CD4-positive, alpha-beta memory T cell (primary cell): ENCODE measurements around the gene DNMT3A. TPM values are rescaled to one million over a fixed set of nuclear protein-coding genes. Genes with fewer than 3 reads are reported as not detected.
"Not testable (repeated sequence)": the region's sequence is repeated elsewhere in the genome, so short reads cannot be mapped to it uniquely, and the experiment has no call there.

Experiments used
- CTCF ChIA-PET: fragments of 350-600 bp; sonication (Branson Sonifier 250); formaldehyde crosslinking; loops from one replicate; lab custom pipeline; 2021; ENCODE audit warnings: inconsistent platforms; ENCODE audit not compliant: partially characterized antibody; lab: Charles Lee
- POLR2A ChIA-PET: fragments of 350-600 bp; sonication (Branson Sonifier 250); formaldehyde crosslinking; loops from one replicate; lab custom pipeline; 2021; ENCODE audit not compliant: partially characterized antibody; lab: Charles Lee
- DNase-seq, 5 donors: peaks; one replicate each; pipeline versions ENCODE4 v3.0.0 to v3.0.0-alpha.2; 2020 to 2022; ENCODE audit warnings: mixed read lengths in 1 of 5
- H3K27ac ChIP-seq: one replicate; pipeline ENCODE4 v1.7.0; 2013; ENCODE audit warnings: low read depth, low read length
- H3K27me3 ChIP-seq: 2 replicates; pipeline ENCODE4 v1.7.0; 2013; ENCODE audit warnings: mild to moderate bottlenecking, low read length, moderate library complexity; ENCODE audit not compliant: insufficient read depth
- H3K36me3 ChIP-seq: 2 replicates; pipeline ENCODE4 v1.7.0; 2013; ENCODE audit warnings: mild to moderate bottlenecking, low read length, moderate library complexity; ENCODE audit not compliant: insufficient read depth
- H3K4me1 ChIP-seq: 2 replicates; pipeline ENCODE4 v1.7.0; 2013; ENCODE audit warnings: mild to moderate bottlenecking, low read length, moderate library complexity; ENCODE audit not compliant: insufficient read depth
- H3K4me3 ChIP-seq, 2 donors: one replicate each; pipeline ENCODE4 v1.7.0; 2013; ENCODE audit warnings: low read length in 2 of 2, mild to moderate bottlenecking in 1 of 2
- H3K9me3 ChIP-seq, 2 donors: one replicate each; pipeline ENCODE4 v1.7.0; 2013; ENCODE audit warnings: low read length in 2 of 2, control low read depth in 1 of 2; ENCODE audit not compliant: control insufficient read depth in 1 of 2
- H3K27ac Mint-ChIP-seq, 7 donors: one replicate each; pipeline ENCODE4 v1.8.0; 2020 to 2021; ENCODE audit warnings: mixed read lengths in 7 of 7, mild to moderate bottlenecking in 6 of 7, inconsistent platforms in 3 of 7, moderate library complexity in 3 of 7
- H3K27me3 Mint-ChIP-seq, 2 donors: one replicate each; pipeline ENCODE4 v1.8.0; 2020 to 2021; ENCODE audit warnings: mixed read lengths in 2 of 2
- H3K36me3 Mint-ChIP-seq, 2 donors: one replicate each; pipeline ENCODE4 v1.8.0; 2020 to 2021; ENCODE audit warnings: mixed read lengths in 2 of 2, inconsistent platforms in 1 of 2, mild to moderate bottlenecking in 1 of 2
- H3K4me1 Mint-ChIP-seq, 4 donors: one replicate each; pipeline ENCODE4 v1.8.0; 2020 to 2021; ENCODE audit warnings: mixed read lengths in 4 of 4, mild to moderate bottlenecking in 1 of 4
- H3K4me3 Mint-ChIP-seq, 8 donors: one replicate each; pipeline ENCODE4 v1.8.0; 2020 to 2021; ENCODE audit warnings: mixed read lengths in 8 of 8, mild to moderate bottlenecking in 7 of 8, moderate library complexity in 6 of 8, inconsistent platforms in 3 of 8
- H3K9me3 Mint-ChIP-seq, 8 donors: one replicate each; pipeline ENCODE4 v1.8.0; 2020 to 2021; ENCODE audit warnings: mixed read lengths in 8 of 8, mild to moderate bottlenecking in 5 of 8, inconsistent platforms in 3 of 8, moderate library complexity in 1 of 8
- intact Hi-C: fragments of 100-400 bp; cut with micrococcal nuclease; formaldehyde crosslinking; loops from one replicate; pipeline ENCODE4 v1.15.1; 2023
- polyA plus RNA-seq, 2 donors: library from polyadenylated mRNA; unstranded; fragments of 300-500 nt; fragmentation: Illumina TruSeq; gene quantifications; one replicate each; pipeline ENCODE4 v1.2.3, GENCODE V29; 2021
- total RNA-seq, 2 experiments: library from RNA; stranded (reverse); gene quantifications; one replicate each; pipeline ENCODE4 v1.2.3, GENCODE V29; 2021

Gene DNMT3A
- total and polyA plus RNA-seq, 4 experiments from 2014 or later, result 7.5 to 71.6 (median 38.4) TPM

DNA sequence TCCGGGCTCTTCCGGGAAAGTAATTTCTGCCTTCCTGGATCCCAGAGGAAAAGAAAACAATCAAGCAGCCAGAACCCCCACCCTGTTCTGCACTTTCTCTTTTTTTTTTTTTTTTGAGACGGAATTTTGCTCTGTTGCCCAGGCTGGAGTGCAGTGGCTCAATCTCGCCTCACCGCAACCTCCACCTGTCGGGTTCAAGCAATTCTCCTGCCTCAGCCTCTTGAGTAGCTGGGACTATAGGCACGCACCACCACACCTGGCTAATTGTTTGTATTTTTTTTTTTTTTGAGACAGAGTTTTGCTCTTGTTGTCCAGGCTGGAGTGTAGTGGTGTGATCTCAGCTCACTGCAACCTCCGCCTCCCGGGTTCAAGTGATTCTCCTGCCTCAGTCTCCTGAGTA is 69.0 kb downstream of the DNMT3A start:
- not testable (repeated sequence) for H3K4me3 ChIP-seq, H3K9me3 Mint-ChIP-seq, H3K9me3 ChIP-seq, H3K27me3 Mint-ChIP-seq, H3K27me3 ChIP-seq, DNase-seq
- CTCF ChIA-PET, result interaction anchor here (0.8 to 3.2 kb wide), 17 partner anchors 12 to 103 kb away, joined by 3 to 16 read pairs (median 5); no protein-coding TSS in a partner anchor
- H3K27ac ChIP-seq, result peak overlapping the region; percentile 89
- H3K4me1 Mint-ChIP-seq, result peaks cover 34 to 71% (median 52%) of the 10 kb centered on the region in 4 donors
- peaks cover 21 to 35% of the 10 kb centered on the region in 2 donors for H3K36me3 Mint-ChIP-seq
- POLR2A ChIA-PET, result interaction anchor here (1.1 to 6.2 kb wide), 17 partner anchors 10 to 90 kb away, joined by 4 to 89 read pairs (median 11); no protein-coding TSS in a partner anchor
- H3K36me3 ChIP-seq, result peaks cover 10% of the 10 kb centered on the region
- H3K4me1 ChIP-seq, result peaks cover 53% of the 10 kb centered on the region
- peak overlapping the region; percentile 95 to 99 (median 99) for H3K27ac Mint-ChIP-seq
- intact Hi-C loops, result loop anchor here (1.0 to 10.0 kb wide), 6 partner anchors 14 to 108 kb away; partner anchors contain the start of gene POMC
- H3K4me3 Mint-ChIP-seq, result peak overlapping the region in 4 of 8 donors; percentile 77 to 86 (median 81)

DNA sequence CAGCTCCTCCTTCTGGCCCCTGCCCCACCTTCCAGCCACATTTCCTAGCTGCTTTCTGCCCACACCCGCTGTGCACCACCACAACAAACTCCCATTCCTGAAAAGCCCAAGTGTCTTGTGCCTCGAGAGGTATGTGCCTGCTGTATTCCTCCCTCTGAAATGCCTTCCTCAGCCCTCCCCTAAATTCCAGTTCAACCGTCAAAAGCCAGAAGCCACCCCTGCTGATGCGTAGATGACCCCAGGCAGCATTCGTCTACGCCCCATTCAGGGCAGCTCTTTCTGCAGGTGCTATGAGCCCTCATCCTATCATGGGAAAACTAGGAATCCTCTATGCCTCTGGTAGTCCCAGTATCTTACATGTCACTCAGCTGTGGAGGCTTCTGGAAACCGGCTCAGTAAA is 71.7 kb downstream of the DNMT3A start:
- no peaks in the 10 kb centered on the region for H3K27me3 ChIP-seq
- no peak overlapping the region for H3K27ac ChIP-seq
- H3K4me3 ChIP-seq, result no peak overlapping the region
- peak overlapping the region in 6 of 7 donors; percentile 19 to 79 (median 51) for H3K27ac Mint-ChIP-seq
- peaks cover 10% of the 10 kb centered on the region for H3K36me3 ChIP-seq
- ChIA-PET CTCF (interaction anchor here (0.7 to 1.7 kb wide), 2 partner anchors 10 to 26 kb away, joined by 3 to 6 read pairs; no protein-coding TSS in a partner anchor), POLR2A (interaction anchor here (0.9 to 6.2 kb wide), 2 partner anchors 17 to 19 kb away, joined by 4 to 78 read pairs; no protein-coding TSS in a partner anchor)
- peaks cover 35 to 68% (median 52%) of the 10 kb centered on the region in 4 donors for H3K4me1 Mint-ChIP-seq
- peaks cover 0 to 2% (median 0%) of the 10 kb centered on the region in 8 donors for H3K9me3 Mint-ChIP-seq
- H3K4me3 Mint-ChIP-seq, result no peak overlapping the region
- DNase-seq, result no peak
- H3K9me3 ChIP-seq, result no peaks in the 10 kb centered on the region
- H3K36me3 Mint-ChIP-seq, result peaks cover 30 to 45% of the 10 kb centered on the region in 2 donors
- H3K4me1 ChIP-seq, result peaks cover 52% of the 10 kb centered on the region
- intact Hi-C loops, result loop anchor here (5.0 to 10.0 kb wide), 3 partner anchors 58 to 107 kb away; partner anchors contain the start of gene POMC
- H3K27me3 Mint-ChIP-seq, result no peaks in the 10 kb centered on the region

DNA sequence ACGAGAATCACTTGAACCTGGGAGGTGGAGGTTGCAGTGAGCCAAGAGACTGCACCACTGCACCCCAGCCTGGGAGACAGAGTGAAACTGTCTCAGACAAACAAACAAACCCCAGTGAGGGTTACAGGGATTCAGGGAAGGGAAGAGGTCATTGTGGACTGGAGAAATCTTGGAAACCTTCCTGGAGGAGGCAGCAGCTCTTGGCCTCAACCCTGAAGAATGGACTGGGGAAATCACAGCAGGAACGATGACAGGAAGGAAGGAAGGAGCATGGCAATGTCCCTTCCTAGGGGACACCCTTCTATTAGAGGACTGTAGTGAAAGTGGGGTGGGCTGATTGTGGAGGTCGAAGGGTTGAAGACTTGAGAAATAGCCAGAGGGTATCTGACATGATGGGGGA is 72.5 kb downstream of the DNMT3A start:
- no peaks in the 10 kb centered on the region for H3K27me3 ChIP-seq
- no peak overlapping the region for H3K27ac ChIP-seq
- ChIA-PET POLR2A (interaction anchor here (0.9 to 6.2 kb wide), 2 partner anchors 18 kb away, joined by 4 to 78 read pairs; no protein-coding TSS in a partner anchor), CTCF (interaction anchor here (1.0 to 1.7 kb wide), 2 partner anchors 9 to 40 kb away, joined by 3 to 6 read pairs; no protein-coding TSS in a partner anchor)
- no peaks in the 10 kb centered on the region for H3K9me3 ChIP-seq
- peaks cover 47% of the 10 kb centered on the region for H3K4me1 ChIP-seq
- Mint-ChIP-seq H3K27me3 (no peaks in the 10 kb centered on the region), H3K4me3 (no peak overlapping the region), H3K9me3 (peaks cover 0 to 1% (median 0%) of the 10 kb centered on the region in 8 donors), H3K36me3 (peaks cover 30 to 47% of the 10 kb centered on the region in 2 donors), H3K27ac (peak overlapping the region in 4 of 7 donors; percentile 29 to 84 (median 56)), H3K4me1 (peaks cover 31 to 62% (median 48%) of the 10 kb centered on the region in 4 donors)
- H3K4me3 ChIP-seq, result no peak overlapping the region
- no peak for DNase-seq
- intact Hi-C loops, result no loop called here
- H3K36me3 ChIP-seq, result peaks cover 10% of the 10 kb centered on the region

DNA sequence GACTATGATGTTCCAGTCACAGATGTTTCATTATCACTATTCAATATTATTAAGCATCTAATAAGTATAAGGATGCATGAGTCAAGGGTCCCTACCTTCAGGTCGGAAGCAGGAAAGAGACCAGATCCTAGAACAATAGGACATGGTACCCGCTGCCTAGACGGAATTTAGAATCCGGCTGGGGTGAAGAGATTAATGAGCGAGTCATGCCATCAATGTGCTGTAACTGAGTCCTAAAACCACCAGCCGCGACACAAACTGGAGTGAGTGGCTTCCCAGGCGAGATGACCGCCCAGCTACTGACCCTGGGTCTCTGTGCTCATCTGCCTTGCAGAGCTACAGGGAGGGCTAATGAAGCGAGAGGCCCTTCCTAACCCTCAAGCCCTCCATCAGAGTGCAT is 73.6 kb downstream of the DNMT3A start:
- Histone ChIP-seq H3K36me3 (peaks cover 10% of the 10 kb centered on the region), H3K27ac (no peak overlapping the region), H3K9me3 (no peaks in the 10 kb centered on the region), H3K4me3 (no peak overlapping the region), H3K27me3 (no peaks in the 10 kb centered on the region), H3K4me1 (peaks cover 36% of the 10 kb centered on the region)
- Mint-ChIP-seq H3K27ac (peak overlapping the region in 2 of 7 donors; percentile 37 to 57), H3K9me3 (no peaks in the 10 kb centered on the region), H3K27me3 (no peaks in the 10 kb centered on the region), H3K4me3 (no peak overlapping the region), H3K4me1 (peaks cover 22 to 53% (median 40%) of the 10 kb centered on the region in 4 donors), H3K36me3 (peaks cover 30 to 43% of the 10 kb centered on the region in 2 donors)
- intact Hi-C loops, result no loop called here
- no peak for DNase-seq
- ChIA-PET POLR2A (interaction anchor here (1.6 to 3.8 kb wide), 4 partner anchors 9 to 17 kb away, joined by 6 to 21 read pairs (median 6); no protein-coding TSS in a partner anchor), CTCF (interaction anchor here (0.8 to 2.8 kb wide), 4 partner anchors 9 to 41 kb away, joined by 3 to 24 read pairs (median 6); no protein-coding TSS in a partner anchor)

DNA sequence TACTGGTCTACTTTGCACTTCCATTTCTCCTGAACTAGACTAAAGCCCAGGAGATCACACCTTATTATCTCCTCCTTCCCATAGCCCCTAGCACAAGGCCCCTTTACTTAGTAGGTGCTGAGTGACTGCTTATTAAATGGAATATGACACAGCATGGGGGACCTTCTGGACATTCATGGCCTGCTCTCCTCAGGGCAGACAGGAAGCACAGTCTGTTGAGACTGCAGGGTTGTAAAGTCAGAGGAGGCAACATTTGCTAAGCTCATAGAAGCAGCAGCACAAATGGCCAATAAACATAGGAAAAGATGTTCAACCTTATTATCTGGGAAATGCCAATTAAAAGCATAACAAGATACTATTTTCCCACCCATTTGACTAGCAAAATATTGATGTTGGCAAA is 75.3 kb downstream of the DNMT3A start:
- H3K27ac Mint-ChIP-seq, result peak overlapping the region; percentile 26 to 72 (median 57)
- H3K4me1 ChIP-seq, result peaks cover 26% of the 10 kb centered on the region
- H3K36me3 ChIP-seq, result peaks cover 10% of the 10 kb centered on the region
- H3K27me3 ChIP-seq, result no peaks in the 10 kb centered on the region
- H3K27ac ChIP-seq, result no peak overlapping the region
- no peaks in the 10 kb centered on the region for H3K27me3 Mint-ChIP-seq
- H3K9me3 ChIP-seq, result no peaks in the 10 kb centered on the region
- H3K4me3 ChIP-seq, result no peak overlapping the region
- POLR2A ChIA-PET, result interaction anchor here (1.0 to 3.8 kb wide), 9 partner anchors 10 to 96 kb away, joined by 3 to 21 read pairs (median 6); partner anchors contain the start of gene DNMT3A
- H3K36me3 Mint-ChIP-seq, result peaks cover 34 to 47% of the 10 kb centered on the region in 2 donors
- peaks cover 27 to 49% (median 41%) of the 10 kb centered on the region in 4 donors for H3K4me1 Mint-ChIP-seq
- H3K9me3 Mint-ChIP-seq, result no peaks in the 10 kb centered on the region
- peak overlapping the region in 4 of 8 donors; percentile 15 to 45 (median 36) for H3K4me3 Mint-ChIP-seq
- CTCF ChIA-PET, result interaction anchor here (1.1 to 2.8 kb wide), 4 partner anchors 11 to 95 kb away, joined by 3 to 24 read pairs (median 4); no protein-coding TSS in a partner anchor
- DNase-seq, result no peak
- intact Hi-C loops, result no loop called here

DNA sequence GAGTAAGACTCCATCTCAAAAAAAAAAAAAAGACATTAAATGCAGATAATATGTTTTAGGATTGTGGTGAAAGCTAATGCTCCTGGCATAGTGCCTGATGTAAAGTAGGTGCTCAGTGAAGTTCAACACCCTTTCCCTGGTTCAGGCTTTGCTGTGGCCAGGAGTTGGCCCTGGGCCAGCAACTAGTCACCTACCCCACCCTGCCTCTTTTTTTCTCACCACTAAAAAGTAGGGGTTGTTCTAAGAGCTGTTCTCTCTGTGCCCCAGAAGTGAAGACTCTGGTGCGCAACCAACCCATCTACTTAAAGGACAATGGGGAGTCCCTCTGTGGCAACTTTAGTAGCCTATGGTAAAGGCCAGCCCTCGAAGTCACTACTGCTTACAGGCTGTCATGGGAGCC is 75.9 kb downstream of the DNMT3A start:
- DNase-seq, result peak in 3 of 5 donors; percentile 41 to 55 (median 52)
- ChIA-PET CTCF (interaction anchor here (1.1 to 2.8 kb wide), 3 partner anchors 11 to 55 kb away, joined by 3 to 24 read pairs (median 3); no protein-coding TSS in a partner anchor), POLR2A (interaction anchor here (1.0 to 3.8 kb wide), 10 partner anchors 8 to 96 kb away, joined by 3 to 21 read pairs (median 6); partner anchors contain the start of gene DNMT3A)
- Histone ChIP-seq H3K36me3 (peaks cover 10% of the 10 kb centered on the region), H3K27me3 (no peaks in the 10 kb centered on the region), H3K9me3 (no peaks in the 10 kb centered on the region), H3K4me1 (peaks cover 26% of the 10 kb centered on the region), H3K4me3 (no peak overlapping the region), H3K27ac (no peak overlapping the region)
- Mint-ChIP-seq H3K4me3 (peak overlapping the region in 2 of 8 donors; percentile 26 to 51), H3K4me1 (peaks cover 27 to 49% (median 41%) of the 10 kb centered on the region in 4 donors), H3K36me3 (peaks cover 34 to 44% of the 10 kb centered on the region in 2 donors), H3K9me3 (no peaks in the 10 kb centered on the region), H3K27me3 (no peaks in the 10 kb centered on the region), H3K27ac (peak overlapping the region in 6 of 7 donors; percentile 41 to 68 (median 58))
- intact Hi-C loops, result no loop called here
